HK-2 (cell line): Measurements from ENCODE around the gene USP40.
A peak's percentile ranks its signal among the peaks of the same experiment; 100 is the strongest.

ENCODE experiments used
- DNase-seq: peaks from one replicate; pipeline ENCODE4 v3.0.0-alpha.2; 2018; ENCODE audit not compliant: unreplicated experiment

The USP40 gene

GRCh38 chr2:233458031-233458610 lies 108.5 kb downstream of the USP40 start:
- no peak for DNase-seq

DNA sequence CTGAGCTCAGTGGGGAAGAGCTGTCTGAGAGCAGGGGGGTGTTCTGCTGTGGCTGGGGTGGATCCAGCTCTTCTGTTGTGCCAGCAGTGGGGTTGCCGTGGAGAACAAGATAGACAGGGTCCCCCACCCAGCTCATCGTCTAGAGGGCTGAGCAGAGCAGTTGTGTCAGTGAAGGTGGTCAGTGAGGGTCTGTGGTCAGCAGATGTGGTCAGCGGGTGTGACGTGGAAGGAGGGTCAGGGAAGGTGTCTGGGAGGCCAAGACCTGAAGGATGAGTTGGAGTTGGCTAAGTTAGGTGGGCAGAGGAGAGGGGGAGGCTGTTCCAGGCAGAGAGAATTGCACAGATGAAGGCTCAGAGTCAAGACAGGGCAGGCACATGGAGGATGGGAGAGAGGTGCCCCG lies 109.2 kb downstream of the USP40 start:
- DNase-seq = no peak

- DNase-seq = no peak
Observed at GRCh38 chr2:233456934-233457333, 109.6 kb downstream of the USP40 start.

DNA sequence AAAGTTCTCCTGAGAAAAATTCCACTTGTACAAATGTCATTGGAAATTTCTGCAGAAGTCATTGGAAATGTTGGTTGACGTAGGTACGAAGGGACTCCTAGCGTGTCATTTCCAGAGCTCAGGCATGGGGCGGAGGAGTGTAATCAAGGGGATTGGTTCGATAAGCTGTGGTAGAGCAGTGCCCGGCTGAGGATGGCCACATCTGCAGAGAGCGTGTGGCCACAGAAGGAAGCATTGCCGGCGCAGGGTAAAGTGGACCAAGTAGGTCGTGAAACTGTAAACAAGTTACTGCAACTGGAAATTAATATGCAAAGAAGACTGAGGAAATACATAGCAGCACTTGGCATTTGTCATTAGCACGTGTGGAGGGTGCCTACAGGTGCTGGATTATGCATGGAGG lies 110.5 kb downstream of the USP40 start:
- DNase-seq = no peak

GRCh38 chr2:233455491-233455890 lies 111.1 kb downstream of the USP40 start:
- DNase-seq = no peak

DNA sequence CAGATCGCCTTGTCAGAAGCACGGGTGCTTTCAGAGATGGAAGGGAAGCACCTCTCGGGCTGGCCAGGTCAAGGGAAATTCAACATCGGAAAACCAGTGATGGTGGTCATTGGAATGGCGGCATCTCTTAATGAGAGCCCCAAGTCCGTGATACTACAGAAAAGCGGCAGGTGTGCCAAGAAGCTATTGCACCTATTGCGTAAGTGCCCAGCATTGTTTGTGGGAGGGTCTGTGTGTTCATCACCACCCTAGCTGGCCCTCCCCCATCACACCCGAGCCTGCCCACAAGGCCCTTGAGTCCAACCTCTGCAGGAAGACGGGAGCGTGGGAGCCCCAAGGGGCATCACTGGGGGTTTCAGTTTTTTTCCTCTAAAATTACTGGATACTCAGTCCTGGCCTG lies 111.6 kb downstream of the USP40 start:
- no peak for DNase-seq

DNA sequence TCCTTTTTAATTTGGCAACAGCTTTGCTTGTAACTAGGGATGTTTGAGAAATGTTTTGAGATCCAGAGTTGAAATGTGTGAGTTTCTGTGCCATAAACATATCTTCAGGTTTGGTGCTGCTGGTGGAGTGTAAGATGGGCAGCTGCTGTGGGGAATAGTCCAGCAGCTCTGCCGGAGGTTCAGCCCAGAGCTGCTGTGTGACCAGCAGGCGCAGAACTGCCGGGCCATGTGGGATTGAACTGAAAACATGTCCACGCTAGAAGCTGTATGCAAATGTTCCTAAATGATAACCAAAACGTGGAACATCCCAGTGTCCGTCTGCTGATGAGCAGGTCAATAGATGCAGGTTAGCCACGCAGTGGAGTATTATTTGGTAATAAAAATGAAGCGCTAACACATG lies 112.7 kb downstream of the USP40 start:
- DNase-seq = no peak

DNA sequence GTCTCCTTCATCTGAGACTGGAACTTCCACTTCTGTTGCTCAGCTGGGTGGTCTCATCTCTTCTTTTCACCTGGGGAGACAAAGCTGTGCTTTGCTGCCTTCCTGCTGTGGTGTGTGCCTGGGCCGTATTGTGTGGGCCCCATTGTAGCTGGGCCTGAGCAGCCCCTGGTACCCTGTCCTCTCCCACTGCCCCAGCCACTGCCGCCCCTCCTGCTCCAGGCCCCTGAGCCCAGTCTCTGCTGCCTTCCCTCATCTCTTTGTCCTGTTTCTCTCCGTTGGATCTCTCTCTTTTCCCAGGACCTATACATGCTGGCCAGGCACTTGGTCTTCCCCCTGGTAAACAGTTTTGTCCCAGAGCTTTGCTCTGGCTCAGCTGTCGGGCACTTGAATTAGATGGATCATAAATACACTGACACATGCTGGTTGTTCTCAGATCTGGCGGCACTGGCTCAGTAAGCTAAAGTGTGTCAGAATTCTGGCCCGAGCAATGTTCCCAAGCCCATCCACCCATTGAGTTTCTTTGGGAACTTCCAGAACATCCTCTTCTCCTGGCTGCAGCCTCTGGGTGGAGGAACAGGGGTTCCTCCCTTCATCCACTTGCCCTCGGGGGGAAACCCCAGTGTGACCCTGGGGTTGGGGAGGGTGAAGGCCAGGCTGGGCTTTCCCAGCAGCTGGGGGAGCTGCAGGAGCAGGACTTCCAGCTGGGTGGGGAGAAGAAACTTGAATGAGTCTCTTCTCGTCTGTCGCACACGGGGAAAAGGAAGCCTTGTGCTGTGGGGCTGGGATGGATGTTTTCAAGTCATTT lies 113.3 kb downstream of the USP40 start:
- DNase-seq = no peak

DNA sequence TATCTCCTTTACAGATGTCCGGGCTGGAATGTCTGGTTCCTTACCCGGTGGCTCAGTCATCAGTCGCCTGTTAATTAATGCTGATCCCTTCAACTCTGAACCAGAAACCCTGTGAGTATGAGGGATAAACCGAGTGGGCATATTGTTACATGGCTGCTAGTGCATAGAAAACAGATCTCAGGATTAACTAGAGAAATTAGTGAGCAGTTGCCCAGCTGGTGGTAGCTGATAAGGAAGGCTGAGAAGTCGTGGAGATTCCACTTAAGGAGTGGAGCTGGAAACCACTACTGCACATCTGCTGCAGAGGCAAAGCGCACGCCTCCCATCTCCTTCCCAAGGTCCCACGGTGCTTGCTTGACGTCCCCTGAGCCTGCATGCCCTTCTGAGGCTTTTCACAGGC lies 114.6 kb downstream of the USP40 start:
- DNase-seq = no peak

DNA sequence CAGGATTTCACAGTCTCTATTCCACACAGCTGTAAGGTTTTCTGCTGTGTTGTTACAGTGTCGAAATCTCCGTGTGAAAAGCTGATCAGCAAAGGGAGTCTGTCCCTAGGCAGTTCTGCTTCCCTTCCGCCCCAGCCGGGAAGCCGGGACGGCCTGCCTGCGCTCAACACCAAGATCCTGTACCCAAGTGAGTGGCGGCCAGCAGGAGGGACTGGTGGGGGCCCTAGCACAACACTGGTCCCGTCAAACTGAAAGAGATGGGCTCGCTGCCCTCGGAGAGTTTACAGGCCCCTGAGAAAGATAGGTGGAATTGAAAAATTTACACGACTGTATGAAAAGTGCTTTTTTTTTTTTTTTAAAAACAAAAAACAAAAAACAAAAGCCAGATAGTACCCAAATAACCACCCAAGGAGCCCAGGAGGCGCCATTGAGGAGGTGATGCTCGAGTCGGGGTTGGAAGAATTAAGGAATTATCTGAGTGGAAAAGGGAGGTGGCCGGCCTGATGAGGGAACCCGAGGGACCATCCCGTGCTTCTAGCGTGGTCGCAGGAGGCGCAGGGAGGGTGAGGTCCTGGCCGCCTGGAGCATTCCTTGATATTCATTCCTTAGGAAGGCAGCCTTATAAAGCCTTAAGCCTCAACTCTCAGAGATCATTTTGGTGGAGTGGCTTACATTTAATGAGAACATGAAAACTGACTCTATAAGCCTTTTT lies 115.6 kb downstream of the USP40 start:
- DNase-seq = no peak

DNA sequence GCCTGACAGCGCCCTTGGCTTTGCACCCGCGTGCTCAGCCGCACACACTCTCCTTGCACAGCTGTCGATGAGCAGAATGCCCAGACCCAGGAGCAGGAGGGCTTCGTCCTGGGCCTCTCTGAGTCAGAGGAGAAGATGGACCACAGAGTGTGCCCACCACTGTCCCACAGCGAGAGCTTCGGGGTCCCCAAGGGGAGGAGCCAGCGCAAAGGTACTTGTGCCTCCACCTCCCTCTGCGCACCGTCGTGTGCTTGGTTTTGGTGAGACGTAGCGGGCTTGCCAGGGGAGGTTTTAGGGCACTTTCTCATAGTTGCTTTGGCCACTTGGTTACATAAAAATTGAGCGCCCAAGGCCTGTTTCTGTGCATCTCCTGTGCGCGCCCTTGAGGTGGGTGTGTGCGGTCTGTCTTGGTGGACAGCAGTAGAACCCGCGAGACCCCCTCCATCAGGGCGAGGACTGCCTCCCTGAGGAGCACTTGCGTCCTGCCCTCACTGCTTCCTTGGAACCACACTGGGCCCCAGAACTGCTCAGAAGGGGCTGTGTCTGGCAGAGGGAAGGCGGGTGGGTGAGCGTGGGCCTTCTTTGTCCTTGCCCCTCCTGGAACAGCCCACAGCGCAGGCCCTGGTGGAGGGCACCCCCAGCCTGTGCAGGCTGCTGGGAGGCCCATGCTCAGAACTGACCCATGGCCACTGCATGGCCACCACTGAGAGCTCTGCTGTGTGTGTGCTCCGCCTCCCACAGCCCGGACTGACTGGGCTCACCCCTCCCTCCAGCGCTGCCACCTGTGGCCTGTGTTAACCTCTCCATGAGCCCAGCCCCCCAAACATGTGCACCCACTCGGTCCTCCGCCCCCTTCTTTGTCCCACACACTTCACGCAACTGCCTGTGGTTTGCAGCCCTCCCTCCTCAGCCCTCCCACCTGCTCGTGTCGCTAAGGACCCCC lies 116.4 kb downstream of the USP40 start:
- DNase-seq = no peak

GRCh38 chr2:233449081-233449901 lies 117.3 kb downstream of the USP40 start:
- no peak for DNase-seq

DNA sequence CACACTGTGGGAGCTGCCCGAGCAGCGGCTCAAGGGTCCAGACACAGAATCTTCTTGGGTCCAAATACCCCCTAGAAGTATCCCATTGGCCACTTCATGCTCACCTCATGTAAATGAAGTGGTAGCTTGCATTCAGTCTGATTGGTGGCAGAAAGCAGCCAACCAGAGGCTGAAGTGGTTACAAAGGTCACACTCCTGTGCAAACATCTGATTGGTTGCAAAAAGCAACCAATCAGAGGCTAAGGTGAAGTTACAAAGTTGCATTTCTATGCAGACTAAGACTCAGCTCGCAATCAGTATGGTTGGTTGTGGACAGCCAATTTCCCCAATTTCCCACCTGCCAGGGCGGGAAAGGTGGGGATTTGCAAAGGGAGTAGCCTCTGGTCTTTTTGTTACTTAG lies 118.0 kb downstream of the USP40 start:
- DNase-seq = no peak

GRCh38 chr2:233448220-233448559 lies 118.4 kb downstream of the USP40 start:
- peak; percentile 17 for DNase-seq

- no peak for DNase-seq
Observed at GRCh38 chr2:233447506-233448219, 118.9 kb downstream of the USP40 start.

DNA sequence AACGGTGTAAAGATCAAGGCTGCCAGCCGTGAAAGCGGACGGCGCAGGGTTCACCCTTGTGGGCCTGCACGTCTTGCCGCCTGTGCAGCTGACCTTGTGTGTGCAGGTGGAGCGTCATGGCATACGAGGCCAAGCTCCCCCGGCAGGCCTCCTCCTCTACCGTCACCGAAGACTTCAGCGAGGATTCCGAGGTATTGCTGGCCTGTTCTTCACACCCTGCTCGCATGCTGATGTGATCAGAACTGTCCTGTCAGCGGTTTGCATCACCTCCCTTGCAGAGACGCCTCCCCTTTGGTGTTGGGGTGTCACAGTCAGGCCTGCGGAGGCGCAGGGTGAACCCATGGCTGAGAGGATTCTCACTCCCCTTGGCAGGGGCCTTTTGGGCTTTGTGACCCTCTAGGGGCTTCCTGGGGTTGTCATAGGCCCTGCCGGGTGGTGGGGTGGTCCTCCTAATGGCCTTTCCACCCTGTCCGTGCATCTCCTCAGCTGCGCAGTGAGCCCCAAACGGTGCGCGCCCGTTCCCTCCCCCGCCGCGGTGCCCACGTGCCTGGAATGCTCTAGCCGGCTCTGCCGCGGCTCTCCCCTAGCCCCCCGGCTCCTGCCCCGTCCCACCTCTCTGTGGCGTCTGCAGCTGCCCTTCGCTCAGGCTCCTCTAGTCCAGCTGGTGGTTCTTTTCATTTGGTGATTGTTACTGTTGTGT lies 119.8 kb downstream of the USP40 start:
- DNase-seq = no peak

DNA sequence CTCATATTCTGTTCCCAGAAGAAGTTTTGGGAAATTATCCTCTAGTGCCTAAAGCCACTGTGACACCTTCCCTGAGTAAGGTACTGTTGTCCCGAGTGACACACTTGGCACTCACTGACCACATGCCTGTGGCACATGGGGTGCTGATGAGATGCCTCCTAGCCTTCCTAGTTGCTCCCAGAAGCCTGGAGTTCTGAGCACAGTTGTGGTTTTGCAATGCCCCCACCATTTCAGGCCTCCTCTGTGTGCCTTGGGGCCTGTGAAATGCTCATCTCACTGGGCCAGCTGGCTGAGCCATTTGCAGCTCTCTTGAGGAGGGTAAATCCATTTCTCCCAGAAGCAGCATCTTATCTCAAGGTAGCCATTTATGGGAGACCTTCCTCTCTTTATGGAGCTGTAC lies 120.5 kb downstream of the USP40 start:
- no peak for DNase-seq

GRCh38 chr2:233445152-233445830 lies 121.3 kb downstream of the USP40 start:
- DNase-seq = no peak

DNA sequence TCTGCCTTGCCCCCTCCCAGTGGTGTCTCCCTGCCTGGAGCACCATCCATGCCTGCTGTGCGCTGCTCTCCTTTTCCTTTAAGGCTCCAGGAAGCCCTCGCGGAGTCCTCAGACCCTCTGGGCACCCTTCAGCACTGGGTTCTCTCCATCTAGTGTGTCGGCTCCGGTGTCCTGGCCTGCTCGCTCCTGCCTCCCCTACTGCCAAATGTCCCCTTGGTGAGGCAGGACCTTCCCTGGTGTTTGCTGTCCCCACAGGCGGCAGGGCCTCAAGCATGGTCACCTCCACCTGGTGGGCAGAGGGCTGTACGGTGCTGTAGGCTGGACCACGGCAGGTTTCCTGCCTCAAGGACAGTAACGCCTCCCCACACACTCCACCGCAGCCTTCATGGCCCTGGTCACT lies 122.1 kb downstream of the USP40 start:
- DNase-seq = no peak
